Loucy (cell line): ENCODE data around the gene HSPBP1.

Source experiments
- H2AFZ ChIP-seq: fragments of 200-600 bp; sonication (generic); 2 replicates; pipeline ENCODE4 v1.6.0; 2016; ENCODE audit warnings: antibody characterized with exemption, mild to moderate bottlenecking, low read length, moderate library complexity
- H3F3A ChIP-seq: fragments of 200-600 bp; 2 replicates; pipeline ENCODE4 v1.6.0; 2016; ENCODE audit warnings: antibody characterized with exemption, low read depth, mild to moderate bottlenecking
- H3K27me3 ChIP-seq: fragments of 200-600 bp; sonication (generic); 2 replicates; pipeline ENCODE4 v1.6.1; 2014; ENCODE audit warnings: low read length, mild to moderate bottlenecking; ENCODE audit not compliant: insufficient read depth, poor library complexity, severe bottlenecking
- H3K36me3 ChIP-seq: fragments of 200-600 bp; sonication (generic); 2 replicates; pipeline ENCODE4 v1.6.1; 2016; ENCODE audit warnings: low read length; ENCODE audit not compliant: insufficient read depth
- H3K4me1 ChIP-seq: fragments of 200-600 bp; sonication (generic); 2 replicates; pipeline ENCODE4 v1.5.1; 2014; ENCODE audit warnings: low read length, mild to moderate bottlenecking; ENCODE audit not compliant: insufficient read depth, poor library complexity, severe bottlenecking
- H3K4me2 ChIP-seq: fragments of 200-600 bp; sonication (generic); 2 replicates; pipeline ENCODE4 v1.6.0; 2014; ENCODE audit warnings: antibody characterized with exemption, low read length, low read depth, mild to moderate bottlenecking; ENCODE audit not compliant: poor library complexity, severe bottlenecking
- H3K4me3 ChIP-seq: fragments of 200-600 bp; sonication (generic); 2 replicates; pipeline ENCODE4 v1.5.1; 2014; ENCODE audit warnings: low read length, mild to moderate bottlenecking, mixed read lengths; ENCODE audit not compliant: poor library complexity, severe bottlenecking
- H3K79me2 ChIP-seq: fragments of 200-600 bp; sonication (generic); 2 replicates; pipeline ENCODE4 v1.6.1; 2014; ENCODE audit warnings: low read length; ENCODE audit not compliant: insufficient read depth
- H3K9ac ChIP-seq: fragments of 200-600 bp; sonication (generic); 2 replicates; pipeline ENCODE4 v1.6.0; 2014; ENCODE audit warnings: mild to moderate bottlenecking, low read depth, low read length, moderate library complexity; ENCODE audit not compliant: poor library complexity, severe bottlenecking
- H3K9me2 ChIP-seq: fragments of 200-600 bp; sonication (generic); replicated peaks from 2 replicates; pipeline ENCODE4 v1.6.1; 2016; ENCODE audit warnings: low read depth, low read length, mixed read lengths
- H3K9me3 ChIP-seq: fragments of 200-600 bp; sonication (generic); 2 replicates; pipeline ENCODE4 v1.6.1; 2014; ENCODE audit warnings: mild to moderate bottlenecking, antibody characterized with exemption, low read length, low read depth; ENCODE audit not compliant: insufficient read depth
- H4K20me1 ChIP-seq: fragments of 200-600 bp; sonication (generic); 2 replicates; pipeline ENCODE4 v1.6.0; 2014; ENCODE audit warnings: antibody characterized with exemption, low read length, mild to moderate bottlenecking; ENCODE audit not compliant: insufficient read depth, poor library complexity, severe bottlenecking
- CTCF ChIP-seq: fragments of 200-600 bp; sonication (generic); conservative IDR thresholded peaks from 2 replicates; pipeline ENCODE4 v1.5.1; 2014; ENCODE audit warnings: mild to moderate bottlenecking, antibody characterized with exemption, low read length
- EZH2phosphoT487 ChIP-seq: fragments of 200-600 bp; IDR thresholded peaks from 2 replicates; pipeline ENCODE4 v1.6.1; 2018; ENCODE audit warnings: antibody characterized with exemption, mild to moderate bottlenecking, moderate library complexity, borderline replicate concordance

HSPBP1 gene

DNA sequence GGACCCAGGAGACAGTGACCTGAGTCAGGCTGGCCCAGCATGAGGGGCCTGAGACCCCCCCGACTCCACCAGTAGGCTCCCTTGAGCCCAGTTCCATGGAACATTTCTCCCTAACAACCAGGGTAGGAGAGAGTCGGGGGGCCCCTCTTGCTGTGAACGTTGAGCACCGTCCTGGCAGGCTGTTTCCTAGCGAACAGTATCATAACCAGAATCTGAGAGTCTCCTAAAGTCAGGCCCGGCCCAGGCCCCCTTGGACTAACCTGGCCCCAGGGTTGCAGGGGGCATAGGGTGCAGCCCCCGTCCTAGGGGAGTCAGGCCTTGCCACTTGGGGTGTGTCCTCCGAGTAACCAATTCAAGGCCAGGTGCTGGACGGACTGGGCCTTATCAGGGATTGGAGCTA is 31.5 kb upstream of the HSPBP1 start:
- Histone ChIP-seq H3K4me3 (no peak overlapping the region), H3K27me3 (no peaks in the 10 kb centered on the region), H3K9me3 (no peaks in the 10 kb centered on the region), H3K36me3 (no peaks in the 10 kb centered on the region), H3K9me2 (no peaks in the 10 kb centered on the region), H4K20me1 (no peaks in the 10 kb centered on the region), H3K9ac (no peak overlapping the region), H3K4me2 (no peak overlapping the region), H3K4me1 (no peaks in the 10 kb centered on the region), H3F3A (no peaks in the 10 kb centered on the region), H2AFZ (no peak overlapping the region), H3K79me2 (no peaks in the 10 kb centered on the region)
- TF ChIP-seq CTCF, result no peak
- TF ChIP-seq EZH2phosphoT487, result no peak

DNA sequence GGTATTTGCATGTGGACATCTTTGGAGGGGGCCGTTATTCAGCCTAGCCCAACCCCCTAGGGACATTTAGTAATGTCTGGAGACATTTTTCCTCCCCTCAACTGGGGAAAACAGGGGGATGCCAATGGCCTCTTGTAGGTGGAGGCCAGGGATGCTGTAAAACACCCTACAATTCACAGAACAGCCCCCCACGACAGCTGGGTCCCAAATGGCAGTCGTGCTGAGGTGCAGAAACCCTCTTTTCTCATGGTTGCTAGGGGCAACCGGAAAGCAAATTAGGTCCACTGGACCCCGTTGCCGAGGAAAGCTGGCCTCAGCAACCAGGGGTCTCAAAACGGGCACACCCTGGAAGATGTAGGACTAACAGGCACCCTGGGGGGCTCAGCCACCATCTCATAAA is 30.6 kb upstream of the HSPBP1 start:
- H3K4me1 ChIP-seq, result peaks cover 5% of the 10 kb centered on the region
- no peak overlapping the region for H3K4me2 ChIP-seq
- no peaks in the 10 kb centered on the region for H3F3A ChIP-seq
- no peaks in the 10 kb centered on the region for H3K9me2 ChIP-seq
- no peaks in the 10 kb centered on the region for H3K79me2 ChIP-seq
- H3K4me3 ChIP-seq, result no peak overlapping the region
- no peak overlapping the region for H3K9ac ChIP-seq
- no peaks in the 10 kb centered on the region for H4K20me1 ChIP-seq
- TF ChIP-seq EZH2phosphoT487 (no peak), CTCF (no peak)
- no peaks in the 10 kb centered on the region for H3K27me3 ChIP-seq
- no peaks in the 10 kb centered on the region for H3K9me3 ChIP-seq
- no peak overlapping the region for H2AFZ ChIP-seq
- H3K36me3 ChIP-seq, result no peaks in the 10 kb centered on the region

DNA sequence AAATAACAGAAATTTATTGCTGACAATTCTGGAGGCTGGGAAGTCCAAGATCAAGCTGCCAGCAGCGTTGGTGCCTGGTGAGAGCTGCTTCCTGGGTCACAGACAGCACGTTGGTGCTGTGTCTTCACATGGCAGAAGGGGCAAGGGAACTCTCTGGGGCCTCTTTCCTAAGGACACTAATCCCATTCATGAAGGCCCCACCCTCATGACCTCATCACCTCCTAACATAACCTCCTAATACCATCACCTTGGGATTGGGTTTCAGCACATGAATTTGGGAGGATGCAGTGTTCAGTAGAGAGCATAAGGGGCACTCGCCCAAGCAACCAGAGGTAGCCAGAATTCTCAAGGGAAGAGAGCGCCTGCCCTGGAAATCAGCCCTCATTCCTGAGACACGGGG is 29.5 kb upstream of the HSPBP1 start:
- Histone ChIP-seq H3K4me3 (no peak overlapping the region), H3K9ac (no peak overlapping the region), H3K9me3 (no peaks in the 10 kb centered on the region), H2AFZ (no peak overlapping the region), H3K4me2 (no peak overlapping the region), H3K36me3 (no peaks in the 10 kb centered on the region), H3K9me2 (no peaks in the 10 kb centered on the region), H3K4me1 (peaks cover 5% of the 10 kb centered on the region), H3K27me3 (no peaks in the 10 kb centered on the region), H4K20me1 (no peaks in the 10 kb centered on the region), H3K79me2 (no peaks in the 10 kb centered on the region), H3F3A (no peaks in the 10 kb centered on the region)
- TF ChIP-seq CTCF, result no peak
- no peak for TF ChIP-seq EZH2phosphoT487
